ENCODE measurements around the gene CHCHD6.

CHCHD6 gene

GRCh38 chr3:126668450-126669401 lies 35.3 kb upstream of the CHCHD6 start:
- DNase-seq = no peak

DNA sequence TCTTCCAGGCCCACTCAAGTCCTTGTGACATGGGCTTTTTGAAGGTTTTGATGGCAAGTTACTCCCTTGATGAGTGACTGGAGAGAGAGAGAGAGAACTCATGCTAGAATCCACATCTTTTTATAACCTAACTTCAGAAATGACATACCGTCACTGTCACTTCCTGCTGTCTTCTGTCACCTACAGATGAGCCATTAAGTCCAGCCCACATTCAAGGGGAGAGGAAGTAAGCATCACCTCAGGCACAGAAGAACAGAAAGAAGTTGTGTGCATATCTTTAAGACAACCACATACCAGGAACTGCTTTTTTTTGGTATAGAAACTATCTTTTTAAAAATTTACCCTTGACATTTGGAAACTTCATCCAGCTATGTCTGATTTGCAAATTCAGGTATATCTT lies 32.5 kb upstream of the CHCHD6 start:
- no peak for DNase-seq

GRCh38 chr3:126672340-126672739 lies 31.7 kb upstream of the CHCHD6 start:
- DNase-seq = no peak

DNA sequence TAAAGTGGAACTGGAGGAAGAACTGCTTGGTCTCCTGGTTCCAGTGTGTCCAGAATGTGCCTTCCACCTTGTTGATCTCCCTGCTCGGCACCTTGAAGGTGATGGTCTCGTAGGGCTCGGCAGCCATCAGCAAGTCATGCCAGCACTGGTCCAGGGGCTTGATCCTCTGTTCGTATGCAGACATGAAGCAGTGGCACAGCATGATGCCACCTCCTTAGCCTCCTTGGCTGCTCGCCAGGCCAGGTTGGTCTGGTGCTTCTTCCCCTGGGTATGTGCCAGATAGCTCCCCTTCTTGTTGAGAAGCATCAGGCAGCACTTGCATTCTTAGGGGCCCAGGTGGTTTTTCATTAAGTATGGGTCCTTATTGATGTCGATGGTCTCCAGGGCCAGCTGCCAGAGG lies 31.3 kb upstream of the CHCHD6 start:
- peak; percentile 3 for DNase-seq

DNA sequence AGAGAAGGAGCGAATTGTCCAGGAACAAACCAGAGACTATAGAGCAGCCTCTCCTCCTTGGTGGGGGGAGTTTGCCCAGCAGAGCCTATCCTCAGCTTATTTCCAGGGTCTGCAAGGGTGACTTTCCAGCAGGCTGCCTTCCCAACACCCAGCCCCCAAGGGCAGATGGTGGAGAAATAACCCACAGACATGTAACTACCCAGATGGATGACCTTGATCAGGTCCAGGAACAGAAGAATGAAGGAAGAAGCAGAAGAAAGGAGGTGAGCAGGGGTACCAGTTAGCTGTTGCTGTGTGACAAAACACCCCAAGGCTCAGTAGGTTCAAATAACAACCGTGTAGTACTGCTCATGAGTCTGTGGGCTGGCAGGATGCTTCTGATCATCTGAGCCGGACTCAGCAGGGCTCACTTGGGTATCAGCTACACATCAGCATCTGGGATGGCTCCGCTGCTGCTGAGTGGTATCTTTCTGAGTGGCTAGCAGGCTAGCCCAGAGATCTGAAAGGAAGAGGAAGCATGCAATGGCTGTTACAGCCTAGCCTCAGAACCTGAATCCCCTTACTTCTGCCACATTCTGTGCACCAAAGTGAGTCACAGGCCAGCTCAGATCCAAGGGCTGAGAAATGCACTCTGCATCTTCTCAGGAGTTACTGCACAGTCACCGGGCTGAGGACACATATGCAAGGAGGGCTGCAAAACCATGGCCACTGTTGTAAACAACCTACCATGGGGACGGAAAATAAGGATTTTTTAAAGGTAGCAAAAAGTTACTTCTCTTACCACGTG lies 26.9 kb upstream of the CHCHD6 start:
- DNase-seq = no peak

DNA sequence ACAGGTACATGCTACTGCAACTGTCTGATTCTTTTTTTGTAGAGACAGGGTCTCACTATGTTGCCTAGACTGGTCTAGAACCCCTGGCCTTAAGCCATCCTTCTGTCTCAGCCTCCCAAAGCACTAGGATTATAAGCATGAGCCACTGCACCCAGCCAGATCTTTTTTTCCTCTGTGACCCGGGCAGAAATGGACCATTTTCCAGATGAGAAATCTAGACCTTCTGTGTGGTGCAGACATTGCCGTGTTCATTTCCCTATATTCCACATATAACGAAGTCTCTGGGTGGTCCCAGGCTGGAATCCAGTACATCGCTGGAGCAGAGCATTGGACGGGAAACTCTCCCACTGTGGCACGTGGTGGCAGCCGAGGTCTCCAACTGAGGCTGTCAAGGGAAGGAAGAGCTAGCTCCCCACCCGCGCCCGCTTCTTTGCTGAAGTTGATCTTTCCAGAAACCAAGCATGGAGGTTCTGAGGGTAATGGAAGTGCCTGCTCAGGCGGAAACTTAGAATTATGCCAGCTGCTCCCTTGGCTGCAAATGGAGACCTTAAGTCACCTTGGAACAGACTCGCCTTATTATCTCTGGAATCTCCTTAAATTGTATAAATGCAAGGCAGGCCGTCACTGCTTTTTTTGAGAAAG lies 26.1 kb upstream of the CHCHD6 start:
- DNase-seq = no peak

GRCh38 chr3:126678693-126679317 lies 25.2 kb upstream of the CHCHD6 start:
- DNase-seq = no peak

DNA sequence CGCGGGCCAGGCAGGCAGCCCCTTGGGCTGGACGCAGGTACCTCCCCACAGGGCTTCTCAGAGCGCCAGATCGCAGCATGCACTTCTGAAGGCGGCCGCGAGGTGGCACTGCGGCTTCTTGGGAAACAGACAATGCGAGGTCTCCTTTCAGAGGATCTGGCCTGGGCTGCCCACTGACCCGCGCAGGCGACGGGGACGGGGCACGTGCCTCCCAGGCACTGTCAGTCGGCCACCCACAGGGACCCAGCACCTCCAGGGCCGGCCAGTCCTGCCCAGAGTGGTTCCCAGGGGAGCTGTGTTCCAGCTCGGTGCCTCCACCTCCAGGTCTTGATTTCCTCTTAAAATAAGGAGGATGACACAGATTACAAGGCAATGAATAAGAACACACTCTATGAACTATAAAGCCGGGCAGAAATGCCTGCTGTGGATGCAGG lies 24.7 kb upstream of the CHCHD6 start:
- peak; percentile 27 for DNase-seq

GRCh38 chr3:126679831-126680666 lies 24.0 kb upstream of the CHCHD6 start:
- DNase-seq = no peak

- no peak for DNase-seq
Measured at GRCh38 chr3:126680667-126681055, 23.4 kb upstream of the CHCHD6 start.

- no peak for DNase-seq
Measured at GRCh38 chr3:126682009-126682408, 22.0 kb upstream of the CHCHD6 start.

- DNase-seq = no peak
Measured at GRCh38 chr3:126683069-126683468, 21.0 kb upstream of the CHCHD6 start.

DNA sequence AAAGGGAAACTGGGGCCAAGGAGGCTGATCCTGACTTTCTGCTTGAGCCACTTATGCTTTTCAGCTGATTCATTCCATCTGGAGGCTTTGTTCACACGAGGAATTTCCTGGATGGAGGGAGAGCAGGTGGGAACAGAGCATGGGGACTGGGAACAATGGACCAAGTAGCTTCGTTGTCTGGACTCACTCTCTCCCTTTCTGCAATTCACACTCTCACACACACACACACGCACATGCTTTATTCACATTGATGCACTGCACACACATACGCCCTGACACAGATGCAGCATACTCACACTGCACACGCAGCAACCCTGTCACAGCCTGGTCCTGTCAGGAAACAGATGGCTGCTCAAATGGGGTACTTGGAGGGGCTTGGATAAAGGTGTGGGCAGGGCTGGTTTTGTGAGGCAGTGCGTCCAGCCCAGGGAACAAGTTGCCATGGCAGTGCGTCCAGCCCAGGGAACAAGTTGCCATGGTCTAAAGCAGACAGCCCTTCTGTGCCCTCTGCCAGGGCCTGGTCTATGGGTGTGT lies 19.8 kb upstream of the CHCHD6 start:
- DNase-seq = peak; percentile 15

DNA sequence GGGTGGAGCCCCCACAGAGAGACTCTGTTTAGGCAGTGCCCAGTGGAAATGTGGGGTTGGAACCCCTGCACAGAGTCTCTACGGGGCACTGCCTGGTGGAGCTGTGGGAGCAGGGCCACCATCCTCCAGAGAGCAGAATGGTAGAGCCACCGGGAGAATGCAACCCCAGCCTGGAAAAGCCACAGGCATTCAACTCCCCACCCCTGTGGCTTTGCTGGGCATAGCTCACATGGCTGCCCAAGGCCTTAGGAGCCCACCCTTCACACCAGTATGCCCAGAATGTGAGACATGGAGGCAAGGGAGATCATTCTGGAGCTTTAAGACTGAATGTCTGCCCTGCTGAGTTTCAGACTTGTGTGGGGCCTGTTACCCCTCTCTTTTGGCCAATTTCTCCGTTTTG lies 19.0 kb upstream of the CHCHD6 start:
- DNase-seq = no peak

GRCh38 chr3:126685493-126685892 lies 18.5 kb upstream of the CHCHD6 start:
- DNase-seq = no peak

- no peak for DNase-seq
Measured at GRCh38 chr3:126691765-126692164, 12.3 kb upstream of the CHCHD6 start.

- DNase-seq = no peak
Measured at GRCh38 chr3:126692858-126693257, 11.2 kb upstream of the CHCHD6 start.

GRCh38 chr3:126693921-126694320 lies 10.1 kb upstream of the CHCHD6 start:
- no peak for DNase-seq

DNA sequence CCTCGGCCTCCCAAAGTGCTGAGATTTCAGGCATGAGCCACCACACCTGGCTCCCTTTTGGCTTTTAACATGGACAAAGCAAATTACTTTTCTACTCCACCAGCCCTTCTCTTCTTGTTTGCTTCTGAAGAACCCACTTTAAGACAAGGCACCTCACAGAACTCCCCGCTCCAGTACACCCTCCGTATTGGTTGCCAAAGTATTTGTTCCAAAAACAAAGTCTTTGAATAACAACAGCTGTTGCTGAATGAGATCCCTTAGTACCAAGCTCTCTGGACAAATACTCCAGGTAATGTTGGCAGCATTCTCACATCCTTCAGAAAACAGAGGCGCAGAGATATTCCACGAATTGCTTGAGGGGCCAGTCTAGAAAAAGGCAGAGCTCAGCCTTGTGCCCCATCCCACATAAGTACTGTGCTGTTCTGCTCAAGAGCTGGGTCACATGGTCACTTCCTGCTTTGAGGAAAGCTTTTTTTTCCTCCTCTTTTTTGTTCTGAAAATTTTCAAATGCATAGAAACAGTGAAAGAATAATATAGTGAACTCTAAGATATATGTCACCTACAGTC lies 7.3 kb upstream of the CHCHD6 start:
- DNase-seq = peak; percentile 41

GRCh38 chr3:126699011-126699410 lies 5.0 kb upstream of the CHCHD6 start:
- DNase-seq = no peak

GRCh38 chr3:126704494-126705214 lies 614 bp downstream of the CHCHD6 start:
- no peak for DNase-seq

Data from NCI-H2029 (cell line).